Activated CD8-positive, alpha-beta memory T cell treated with anti-CD3 and anti-CD28 coated beads for 4 hours (primary cell): ENCODE data around the gene PIK3CB.

Experiments used
- DNase-seq, 2 donors: peaks; one replicate each; pipeline ENCODE4 v3.0.0-alpha.2; 2020; ENCODE audit warnings: low read depth in 2 of 2

PIK3CB gene

DNA sequence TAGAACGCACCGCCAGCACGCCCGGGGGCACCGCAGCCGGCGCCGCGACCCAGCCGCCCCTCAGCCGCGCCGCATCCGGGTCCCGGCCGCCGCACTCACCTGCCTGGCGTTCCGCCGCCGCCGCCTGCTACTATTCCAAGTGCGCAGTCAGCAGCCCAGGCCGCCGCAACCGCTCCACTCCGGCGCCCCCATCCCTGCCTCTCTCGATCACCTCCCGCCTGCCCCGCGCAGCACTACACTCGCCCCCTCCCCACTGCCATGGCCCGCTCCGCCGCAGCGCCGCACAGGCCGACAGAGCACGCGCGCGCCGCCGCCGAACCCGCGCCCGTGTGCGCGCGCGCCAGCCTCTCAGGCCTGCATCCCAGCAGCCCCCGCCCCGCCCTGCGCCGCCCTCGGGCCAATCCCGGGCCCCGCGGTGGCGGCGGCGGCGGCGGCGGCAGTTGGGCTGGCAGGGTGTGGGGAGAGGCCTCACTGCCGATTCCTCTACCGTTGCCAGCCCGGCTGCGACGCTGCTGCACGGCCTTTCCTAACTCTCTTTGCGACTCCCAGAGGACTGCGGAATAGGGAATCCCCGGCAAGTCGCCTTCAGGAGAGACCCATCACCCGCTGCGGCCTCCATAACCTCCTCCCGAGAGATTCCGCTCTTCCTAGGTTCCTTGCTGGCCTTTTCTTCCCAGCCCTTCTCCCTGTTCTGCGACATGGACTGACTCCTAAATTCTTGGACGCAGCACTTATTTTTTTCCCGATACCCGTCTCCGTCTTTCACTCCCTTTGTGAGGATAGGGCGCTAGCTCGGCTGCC lies at the start of gene PIK3CB:
PIK3CB (minus strand) TSS at position 333 of the 801 bp plus-strand sequence. CDS start 75,585 bp downstream, outside the sequence.
- peak; percentile 67 to 69 for DNase-seq

DNA sequence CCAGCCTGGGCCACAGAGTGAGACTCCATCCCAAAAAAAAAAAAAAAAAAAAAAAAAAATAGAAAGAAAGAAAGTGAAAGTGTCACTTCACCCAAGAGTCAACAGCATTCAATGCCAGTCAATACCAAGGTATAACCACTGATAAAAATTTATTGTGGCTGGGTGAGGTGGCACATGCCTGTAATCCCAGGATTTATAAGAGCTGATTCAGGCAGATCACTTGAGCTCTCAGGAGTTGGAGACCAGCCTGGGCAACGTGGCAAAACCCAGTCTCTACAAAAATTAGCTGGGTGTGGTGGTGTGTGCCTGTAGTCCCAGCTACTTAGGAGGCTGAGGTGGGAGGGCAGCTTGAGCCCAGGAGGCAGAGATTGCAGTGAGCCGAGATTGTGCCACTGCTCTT lies 46.5 kb upstream of the PIK3CB start:
- no peak for DNase-seq

DNA sequence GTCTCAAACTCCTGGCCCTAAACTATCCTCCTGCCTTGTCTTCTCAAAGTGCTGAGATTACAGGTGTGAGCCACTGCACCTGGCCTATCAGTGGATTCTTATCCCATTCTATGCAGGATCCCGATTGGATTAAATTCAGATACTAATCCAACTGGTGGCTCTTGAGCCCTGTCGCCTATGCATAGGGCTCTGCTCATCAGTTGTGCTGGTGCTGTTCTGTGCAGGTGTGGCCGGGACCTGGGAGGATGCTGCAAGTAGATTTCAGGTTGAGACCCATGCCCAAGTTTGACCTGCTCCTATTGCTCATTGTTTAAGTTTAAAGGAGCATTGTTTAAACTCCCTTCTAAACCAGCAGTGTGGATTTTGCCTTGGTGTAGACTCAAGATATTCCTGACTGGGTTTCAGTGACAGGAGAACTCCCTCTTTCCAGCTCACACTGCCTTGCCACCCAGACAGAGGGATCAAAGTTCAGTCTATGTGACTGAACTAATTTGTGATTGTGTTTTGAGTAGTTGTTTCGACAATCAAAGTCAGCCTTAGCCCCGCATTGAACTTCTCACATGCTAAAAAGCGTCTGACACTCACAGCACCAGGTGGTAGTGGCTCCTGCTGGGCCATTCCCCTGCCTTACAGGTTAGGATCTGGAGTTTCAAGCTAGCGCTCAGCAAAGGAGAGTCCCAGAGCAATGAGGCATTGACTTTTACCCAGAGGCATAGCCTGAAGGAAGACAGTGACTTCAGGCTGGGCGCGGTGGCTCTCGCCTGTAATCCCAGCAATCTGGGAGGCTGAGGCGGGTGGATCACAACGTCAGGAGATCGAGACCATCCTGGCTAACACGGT lies 45.0 kb upstream of the PIK3CB start:
- DNase-seq: no peak

DNA sequence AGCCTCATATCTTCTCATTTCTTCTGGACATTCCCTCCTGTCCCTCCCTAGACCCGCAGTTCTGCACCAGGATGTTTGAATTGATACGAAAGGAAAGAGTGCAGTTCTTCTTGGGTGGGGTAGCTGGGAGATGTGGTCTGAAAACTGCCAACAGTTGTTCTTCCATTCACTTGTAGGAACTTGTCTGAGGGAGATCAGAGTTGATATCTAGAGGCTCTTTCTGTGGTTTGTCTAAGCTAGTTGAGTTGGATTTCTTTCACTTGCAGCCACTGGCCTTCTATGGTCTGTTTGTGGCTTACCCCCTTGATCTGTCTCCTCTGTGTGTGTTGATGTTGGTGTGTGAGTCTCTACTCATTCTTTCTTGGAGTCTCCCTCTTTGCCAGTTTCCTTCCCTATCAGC lies 42.5 kb upstream of the PIK3CB start:
- DNase-seq: no peak

DNA sequence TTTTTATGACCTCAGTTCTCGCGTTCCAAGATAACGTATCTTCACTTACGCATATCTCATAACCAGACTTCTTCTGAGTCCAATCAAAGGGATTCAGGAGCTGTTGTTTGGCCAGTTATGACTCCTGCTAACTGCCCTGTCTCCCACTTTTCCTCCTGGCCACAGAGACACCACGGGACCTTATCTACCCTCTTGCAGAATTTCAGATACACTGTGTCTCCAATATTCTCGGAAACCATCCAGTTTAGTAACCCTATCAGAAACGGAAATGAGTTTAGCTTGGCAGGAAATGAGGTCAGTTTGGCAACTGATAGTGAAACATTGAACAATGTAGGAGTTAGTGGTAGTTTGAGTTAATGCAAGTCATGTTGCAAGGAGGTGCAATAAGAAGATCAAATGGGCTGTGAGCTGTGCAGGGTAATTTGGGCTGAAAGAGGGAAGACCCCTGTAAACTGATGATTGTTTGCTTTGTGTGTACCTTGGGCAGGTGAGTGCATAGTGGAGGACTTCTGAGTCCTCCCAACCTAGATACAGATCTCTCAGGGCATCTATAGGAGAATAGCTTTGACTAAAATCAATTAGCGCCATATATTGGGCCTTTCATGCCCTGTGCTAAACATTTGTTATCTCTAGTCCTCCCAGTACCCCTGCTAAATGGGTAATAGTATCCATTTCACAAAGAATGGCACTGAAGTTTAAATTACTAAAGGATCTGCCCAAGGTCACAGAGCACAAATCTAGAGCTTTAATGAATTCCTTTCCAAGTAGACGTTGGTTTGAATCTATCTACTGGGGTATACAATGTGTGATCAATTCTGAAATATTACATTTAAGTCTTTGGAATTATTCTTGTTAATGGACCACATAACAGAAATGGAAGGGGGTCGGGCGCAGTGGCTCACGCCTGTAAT lies 41.3 kb upstream of the PIK3CB start:
- DNase-seq: no peak

DNA sequence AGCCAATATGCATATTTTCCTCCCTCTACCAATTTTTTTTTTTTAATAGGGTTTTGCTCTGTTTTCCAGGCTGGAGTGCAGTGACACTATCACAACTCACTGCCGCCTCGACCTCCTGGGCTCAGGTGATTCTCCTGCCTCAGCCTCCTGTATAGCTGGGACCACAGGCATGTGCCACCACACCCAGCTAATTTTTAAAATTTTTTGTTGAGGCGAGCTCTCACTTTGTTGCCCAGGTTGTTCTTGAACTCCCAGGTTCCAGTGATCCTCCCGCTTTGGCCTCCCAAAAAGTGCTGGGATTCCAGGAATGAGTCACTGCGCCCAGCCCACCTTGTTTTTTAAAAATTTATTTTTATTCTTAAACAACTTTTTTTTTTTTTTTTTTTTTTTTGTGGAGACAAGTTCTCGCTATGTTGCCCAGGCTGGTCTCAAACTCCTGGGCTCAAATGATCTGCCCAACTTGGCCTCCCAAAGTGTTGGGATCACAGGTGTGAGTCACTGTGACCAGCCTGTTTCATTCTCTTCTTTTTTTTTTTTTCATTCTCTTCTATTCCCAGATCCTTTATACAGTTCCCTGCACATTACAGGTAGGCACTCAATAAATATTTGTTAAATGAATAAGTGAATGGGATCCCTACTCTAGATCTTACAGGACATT lies 40.5 kb upstream of the PIK3CB start:
- no peak for DNase-seq

DNA sequence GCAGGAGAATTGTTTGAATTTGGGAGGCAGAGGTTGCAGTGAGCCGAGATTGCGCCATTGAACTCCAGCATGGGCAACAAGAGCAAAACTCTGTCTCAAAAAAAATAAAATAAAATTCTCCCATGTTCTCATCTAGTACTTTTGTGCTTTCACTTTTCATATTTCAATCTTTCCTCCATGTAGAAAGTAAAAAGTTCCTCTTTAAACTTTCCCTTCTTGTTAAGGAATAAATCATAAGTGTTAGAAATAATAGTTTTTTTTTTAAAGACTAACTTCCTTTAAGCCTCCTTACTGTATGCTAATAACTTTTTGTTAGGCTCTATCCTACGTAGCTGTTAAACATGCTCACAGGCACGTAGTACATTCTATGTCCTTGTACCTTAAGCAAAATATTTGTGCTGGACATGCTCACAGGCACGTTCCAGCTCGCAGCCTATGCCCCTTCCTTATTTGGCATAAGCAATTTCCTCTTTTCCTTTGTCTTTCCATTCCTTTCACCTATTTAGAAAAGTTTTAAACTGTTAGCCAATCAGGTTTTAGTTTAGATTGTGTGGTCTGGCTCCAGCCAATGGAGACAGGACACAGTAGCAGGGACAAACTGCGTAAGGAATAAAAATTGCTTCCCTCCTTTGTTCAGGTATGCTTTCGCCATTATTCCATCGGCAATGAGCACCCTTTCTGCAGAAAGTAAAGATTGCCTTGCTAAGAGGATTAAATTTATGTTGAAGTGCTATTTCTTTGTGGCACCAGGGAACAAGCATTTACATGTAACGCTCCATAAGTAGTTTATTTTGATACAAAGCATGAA lies 38.9 kb upstream of the PIK3CB start:
- DNase-seq: no peak

DNA sequence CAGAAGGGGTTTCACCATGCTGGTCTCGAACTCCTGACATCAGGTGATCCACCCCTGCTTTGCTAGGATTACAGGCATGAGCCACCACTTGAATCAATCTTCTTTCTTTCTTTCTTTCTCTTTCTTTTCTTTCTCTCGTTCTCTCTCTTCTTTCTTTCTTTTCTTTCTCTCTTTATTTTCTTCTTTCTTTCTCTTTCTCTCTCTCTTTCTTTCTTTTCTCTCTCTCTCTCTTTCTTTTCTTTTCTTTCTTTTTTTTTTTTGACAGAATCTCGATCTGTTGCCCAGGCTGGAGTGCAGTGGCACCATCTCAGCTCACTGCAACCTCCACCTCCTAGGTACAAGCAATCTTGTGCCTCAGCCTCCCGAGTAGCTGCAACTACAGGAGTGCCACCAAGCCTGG lies 37.9 kb upstream of the PIK3CB start:
- no peak for DNase-seq

DNA sequence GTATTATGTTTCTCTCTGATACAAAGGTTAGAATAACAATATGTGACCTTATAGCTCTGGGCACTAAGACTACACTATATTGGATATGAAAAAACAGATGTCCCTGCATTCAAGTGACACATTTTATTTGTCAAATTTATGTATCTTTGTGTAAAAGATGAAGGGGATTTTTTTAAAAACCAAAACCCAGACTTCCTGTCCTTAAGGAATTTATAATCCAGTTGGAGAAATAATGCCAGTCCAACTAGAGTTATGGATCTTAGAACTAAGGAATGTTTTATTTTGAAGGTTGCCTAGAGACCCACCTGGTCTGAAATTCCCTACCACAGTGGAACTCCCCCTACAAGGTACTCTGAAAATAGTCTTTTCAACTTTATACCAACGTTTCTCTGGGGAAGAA lies 33.3 kb upstream of the PIK3CB start:
- no peak for DNase-seq

DNA sequence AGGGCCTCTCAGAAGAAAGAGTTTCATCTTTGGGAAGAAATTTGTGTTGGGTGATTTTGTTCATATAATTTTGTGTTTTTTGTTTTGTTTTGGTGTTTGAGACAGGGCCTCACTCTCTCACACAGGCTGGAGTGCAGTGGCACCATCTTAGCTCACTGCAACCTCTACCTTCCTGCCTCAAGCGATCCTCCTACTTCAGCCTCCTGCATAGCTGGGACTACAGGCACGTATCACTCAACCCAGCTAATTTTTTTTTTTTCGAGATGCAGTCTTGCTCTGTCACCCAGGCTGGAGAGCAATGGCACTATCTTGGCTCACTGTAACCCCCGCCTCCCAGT lies 29.0 kb upstream of the PIK3CB start:
- DNase-seq: no peak

DNA sequence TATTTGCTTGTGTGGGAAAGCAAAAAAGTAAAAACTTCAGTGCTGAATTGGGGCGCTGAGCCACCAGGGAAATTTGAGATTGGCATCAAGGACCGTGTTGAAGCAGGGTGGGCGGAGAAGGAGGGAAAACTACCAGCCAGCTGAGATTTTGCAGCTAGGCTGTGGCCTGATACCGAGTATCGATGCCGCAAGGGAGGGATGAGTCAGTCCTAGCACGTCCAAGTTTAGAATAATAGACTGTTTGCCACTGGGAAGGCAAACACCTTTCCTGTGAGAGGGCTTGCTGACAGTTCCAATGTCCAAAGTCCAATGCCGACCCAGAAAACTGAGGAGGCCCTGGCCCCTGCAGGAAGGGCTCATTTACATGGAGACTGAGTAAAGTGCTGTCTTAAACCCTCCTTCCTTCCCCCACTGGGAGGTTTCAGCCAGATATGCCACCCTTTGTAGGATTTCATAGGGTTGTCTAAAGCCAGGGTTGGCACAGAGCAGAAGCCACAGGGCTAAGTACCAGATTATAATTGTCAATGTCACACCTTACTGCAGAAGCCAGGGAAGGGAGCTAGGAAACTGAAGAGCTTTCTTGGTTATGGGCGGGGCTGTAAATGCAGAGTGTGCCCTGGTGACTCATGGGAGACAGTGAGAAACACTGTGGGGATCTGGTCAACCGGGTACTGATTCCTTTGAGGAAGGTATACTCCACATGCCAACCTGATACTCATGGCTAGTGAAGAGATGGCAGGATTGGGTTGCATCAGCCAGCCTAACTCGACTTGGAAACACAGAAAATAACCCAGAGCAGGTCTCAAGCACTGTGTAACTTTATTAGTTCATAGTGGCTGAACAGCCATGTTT lies 28.4 kb upstream of the PIK3CB start:
- no peak for DNase-seq

DNA sequence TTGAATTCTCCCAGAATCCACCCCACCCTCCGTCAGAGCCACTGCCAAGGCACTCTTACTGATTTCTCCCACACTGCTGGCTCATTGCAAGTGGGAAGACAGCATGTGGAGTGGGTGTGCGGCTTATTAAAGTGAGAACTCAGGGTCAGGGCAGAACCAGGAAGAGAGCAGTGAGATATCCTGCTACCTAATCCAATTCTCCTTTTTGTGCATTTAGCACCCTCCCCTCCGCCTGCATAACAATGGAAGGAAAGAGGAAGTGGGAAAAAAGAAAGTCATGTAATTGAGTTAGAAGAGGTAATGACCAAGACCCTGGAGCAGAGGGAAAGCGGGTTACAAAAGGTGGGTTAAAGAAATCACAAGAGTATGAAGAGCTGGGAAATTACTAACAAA lies 27.8 kb upstream of the PIK3CB start:
- no peak for DNase-seq

DNA sequence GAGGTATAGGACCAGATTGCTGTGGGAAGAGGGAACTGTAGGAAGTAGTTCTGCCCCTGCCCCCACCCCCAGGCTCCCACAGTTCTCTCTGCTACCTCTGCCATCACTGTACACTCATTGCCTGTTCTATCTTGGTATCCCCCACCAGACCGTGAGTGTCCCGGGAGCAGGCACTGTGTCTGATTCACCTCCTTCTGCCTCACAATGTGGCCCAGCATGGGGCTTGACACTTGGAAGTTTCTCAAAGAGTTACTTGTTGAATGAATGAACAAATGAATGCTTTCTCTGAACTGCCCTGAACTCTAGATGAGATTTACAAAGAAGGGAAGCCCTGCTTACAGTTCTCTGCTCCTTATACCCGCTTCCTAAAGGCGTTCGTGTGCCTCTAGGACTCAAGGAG lies 27.1 kb upstream of the PIK3CB start:
- DNase-seq: no peak

DNA sequence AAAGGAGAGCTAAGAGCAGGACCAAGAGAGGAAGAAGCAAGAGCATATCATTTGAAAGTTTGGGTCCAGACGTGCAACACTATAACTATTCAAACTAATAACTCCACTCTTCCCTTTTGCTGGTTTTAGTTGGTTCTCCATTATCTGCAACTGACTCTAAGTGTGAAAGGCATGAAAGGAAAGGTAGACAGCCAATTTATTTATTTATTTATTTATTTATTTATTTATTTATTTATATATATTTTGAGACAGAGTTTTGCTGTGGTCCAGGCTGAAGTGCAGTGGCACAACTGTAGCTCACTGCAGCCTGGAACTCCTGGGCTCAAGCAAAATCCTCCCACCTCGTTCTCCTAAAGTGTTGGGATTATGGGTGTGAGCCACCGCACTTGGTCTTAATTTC lies 22.1 kb upstream of the PIK3CB start:
- no peak for DNase-seq

DNA sequence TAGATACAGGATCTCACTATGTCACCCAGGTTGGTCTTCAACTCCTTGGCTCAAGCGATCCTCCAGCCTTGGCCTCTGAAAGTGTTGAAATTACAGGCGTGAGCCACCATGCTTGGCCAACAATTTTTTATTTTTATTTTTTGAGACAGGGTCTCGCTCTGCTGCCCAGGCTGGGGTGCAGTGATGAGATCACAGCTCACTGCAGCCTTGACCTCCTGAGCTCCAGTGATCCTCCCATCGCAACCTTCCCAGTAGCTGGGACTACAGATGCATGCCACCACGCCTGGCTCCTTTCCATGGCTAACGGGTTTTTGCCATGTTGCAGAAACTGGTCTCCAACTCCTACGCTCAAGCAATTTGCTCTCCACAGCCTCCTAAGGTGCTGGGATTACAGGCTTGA lies 20.2 kb upstream of the PIK3CB start:
- DNase-seq: no peak

DNA sequence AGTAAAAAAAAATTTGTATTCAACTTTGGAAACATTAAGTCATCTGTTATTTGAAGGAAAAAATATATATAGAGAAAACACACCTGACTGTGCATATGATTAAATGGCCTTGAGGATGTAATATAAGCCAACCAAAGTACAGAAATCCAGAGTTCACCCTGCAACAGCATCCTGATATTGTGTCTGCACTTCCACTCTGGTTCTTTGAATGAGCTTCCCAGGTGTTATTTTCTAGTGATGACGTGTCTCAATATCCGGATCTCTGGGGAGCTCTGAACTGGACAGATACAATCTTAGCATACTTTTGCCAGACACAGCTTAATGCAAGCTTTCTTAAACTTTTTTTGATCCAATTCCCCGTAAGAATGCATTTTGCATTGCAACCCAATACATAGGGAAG lies 19.5 kb upstream of the PIK3CB start:
- no peak for DNase-seq

DNA sequence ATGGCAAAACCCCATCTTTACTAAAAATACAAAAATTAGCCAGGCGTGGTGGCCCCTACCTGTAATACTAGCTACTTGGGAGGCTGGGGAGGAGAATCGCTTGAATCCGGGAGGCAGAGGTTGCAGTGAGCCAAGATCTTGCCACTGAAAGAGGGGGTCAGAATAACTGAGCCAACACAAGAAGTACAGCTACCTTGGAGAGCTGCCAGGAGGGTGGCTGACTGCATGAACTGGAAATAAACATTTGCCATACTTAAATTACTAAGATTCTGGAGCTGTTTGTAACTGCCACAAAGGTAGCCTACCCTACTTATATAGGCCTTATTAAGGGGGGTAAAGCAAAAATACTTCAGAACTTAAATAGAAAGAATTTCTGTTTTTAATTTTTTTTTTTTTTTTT lies 15.4 kb upstream of the PIK3CB start:
- no peak for DNase-seq

DNA sequence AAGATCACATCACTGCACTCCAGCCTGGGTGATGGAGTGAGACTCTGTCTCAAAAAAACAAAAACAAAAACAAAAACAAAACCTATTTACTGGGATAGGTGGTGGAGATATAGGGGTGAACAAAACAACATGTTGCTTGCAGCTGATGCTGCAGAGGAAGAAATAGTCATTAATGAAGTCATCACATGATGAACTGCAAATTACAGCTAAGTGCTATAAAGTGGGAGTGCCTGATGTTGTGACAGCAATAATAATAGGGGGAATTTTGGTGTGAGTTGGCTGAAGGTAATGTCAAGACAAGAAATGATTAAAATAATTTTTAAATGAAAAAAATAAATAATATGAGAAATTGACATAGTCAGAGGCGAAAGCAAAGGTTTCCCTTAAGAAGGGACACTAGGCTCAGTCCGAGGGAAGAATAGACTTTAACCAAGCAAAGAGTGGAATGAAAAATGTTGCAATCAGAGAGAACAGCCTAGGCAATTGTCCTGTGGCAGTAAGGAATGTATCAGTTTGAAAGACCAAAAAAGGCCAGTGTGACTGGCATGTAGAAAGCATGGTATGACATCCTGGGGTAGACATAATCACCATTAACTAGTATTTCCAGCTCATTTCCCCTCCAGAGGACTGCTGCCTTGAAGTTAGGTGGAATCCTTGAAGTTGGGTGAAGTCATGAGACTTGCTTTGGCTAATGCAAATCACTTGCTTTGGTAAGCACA lies 14.7 kb upstream of the PIK3CB start:
- no peak for DNase-seq

DNA sequence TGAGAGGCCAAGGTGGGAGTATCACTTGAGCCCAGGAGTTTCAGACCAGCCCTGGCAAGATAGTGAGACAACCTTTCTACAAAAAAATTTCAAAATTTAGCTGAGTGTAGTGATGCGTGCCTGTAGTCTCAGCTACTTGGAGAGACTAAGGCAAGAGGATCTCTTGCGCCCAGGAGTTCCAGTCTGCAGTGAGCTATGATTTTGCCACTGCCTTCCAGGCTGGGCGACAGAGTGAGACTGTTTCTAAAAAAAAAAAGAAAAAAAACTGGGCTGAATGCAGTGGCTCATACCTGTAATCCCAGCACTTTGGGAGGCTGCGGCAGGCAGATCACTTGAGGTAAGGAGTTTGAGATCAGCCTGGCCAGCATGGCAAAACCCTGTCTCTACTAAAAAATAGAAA lies 14.0 kb upstream of the PIK3CB start:
- DNase-seq: no peak
